GM12864 (cell line): ENCODE data around the gene RNPEP.

Experiments used
- DNase-seq: peaks from one replicate; pipeline ENCODE4 v3.0.0-alpha.2; 2011; ENCODE audit warnings: low read depth
- H3K4me3 ChIP-seq: 2 replicates; pipeline ENCODE4 v1.5.1; 2011; ENCODE audit warnings: mild to moderate bottlenecking, low read depth, low read length, control low read depth
- TF ChIP-seq, protein P1 (sequence below): IDR thresholded peaks from 2 replicates; pipeline ENCODE4 v1.5.1; 2011; ENCODE audit warnings: low read depth, mild to moderate bottlenecking, moderate library complexity, low read length, control low read depth, inconsistent platforms; ENCODE audit errors: missing control alignments

The RNPEP gene

DNA sequence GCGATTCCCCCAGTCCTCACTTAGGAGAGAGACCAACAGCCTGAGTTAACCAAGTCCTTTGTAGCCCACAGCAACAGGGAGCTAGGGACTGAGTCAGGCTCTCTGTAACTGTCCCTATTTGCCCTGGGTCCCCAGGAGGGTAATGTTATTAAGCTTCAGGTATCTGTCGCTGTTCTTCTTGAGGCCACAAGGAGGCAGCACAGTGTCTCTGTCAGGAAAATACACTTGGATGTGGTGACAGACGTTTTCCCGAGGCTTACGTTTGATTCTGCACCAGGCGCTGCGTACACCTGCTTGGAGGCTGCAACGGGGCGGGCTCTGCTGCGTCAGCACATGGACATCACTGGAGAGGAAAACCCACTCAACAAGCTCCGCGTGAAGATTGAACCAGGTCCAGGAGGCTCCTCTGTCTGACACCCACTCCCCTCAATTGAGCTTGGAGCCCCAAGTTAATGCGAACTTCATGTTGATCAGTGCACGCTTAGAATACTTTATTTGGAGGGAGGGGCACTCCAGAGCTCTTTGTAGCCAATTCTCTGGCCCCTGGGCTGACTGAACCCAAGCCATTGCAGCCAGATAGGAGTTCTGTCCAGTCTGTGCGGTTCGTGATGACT, 17.3 kb downstream of the RNPEP start:
- no peak for DNase-seq
- TF ChIP-seq, protein P1, sequence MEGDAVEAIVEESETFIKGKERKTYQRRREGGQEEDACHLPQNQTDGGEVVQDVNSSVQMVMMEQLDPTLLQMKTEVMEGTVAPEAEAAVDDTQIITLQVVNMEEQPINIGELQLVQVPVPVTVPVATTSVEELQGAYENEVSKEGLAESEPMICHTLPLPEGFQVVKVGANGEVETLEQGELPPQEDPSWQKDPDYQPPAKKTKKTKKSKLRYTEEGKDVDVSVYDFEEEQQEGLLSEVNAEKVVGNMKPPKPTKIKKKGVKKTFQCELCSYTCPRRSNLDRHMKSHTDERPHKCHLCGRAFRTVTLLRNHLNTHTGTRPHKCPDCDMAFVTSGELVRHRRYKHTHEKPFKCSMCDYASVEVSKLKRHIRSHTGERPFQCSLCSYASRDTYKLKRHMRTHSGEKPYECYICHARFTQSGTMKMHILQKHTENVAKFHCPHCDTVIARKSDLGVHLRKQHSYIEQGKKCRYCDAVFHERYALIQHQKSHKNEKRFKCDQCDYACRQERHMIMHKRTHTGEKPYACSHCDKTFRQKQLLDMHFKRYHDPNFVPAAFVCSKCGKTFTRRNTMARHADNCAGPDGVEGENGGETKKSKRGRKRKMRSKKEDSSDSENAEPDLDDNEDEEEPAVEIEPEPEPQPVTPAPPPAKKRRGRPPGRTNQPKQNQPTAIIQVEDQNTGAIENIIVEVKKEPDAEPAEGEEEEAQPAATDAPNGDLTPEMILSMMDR = peak; percentile 78

DNA sequence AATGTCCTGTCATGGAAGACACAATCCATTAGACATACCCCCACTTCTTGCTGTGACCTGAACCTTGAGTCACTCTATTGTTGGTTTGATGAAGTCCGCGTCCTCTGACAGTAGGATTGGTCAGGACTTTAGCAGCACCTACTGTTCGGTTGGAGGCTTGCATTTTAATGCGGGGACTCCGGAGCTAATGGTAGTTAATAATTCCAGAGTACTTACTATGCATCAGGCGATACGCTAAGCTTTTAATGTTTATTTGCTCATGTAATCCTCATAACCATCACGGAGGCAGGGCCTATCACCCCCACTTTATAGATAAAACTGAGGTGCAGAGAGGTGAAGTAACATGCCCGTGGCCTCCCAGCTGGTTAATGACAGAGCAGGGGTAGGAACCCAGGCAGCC, 20.1 kb downstream of the RNPEP start:
- TF ChIP-seq, protein P1 = no peak
- no peak overlapping the region for H3K4me3 ChIP-seq
- DNase-seq = no peak

More for the DNA sequence above, 17.3 kb downstream of the RNPEP start:
- H3K4me3 ChIP-seq = no peak overlapping the region

DNA sequence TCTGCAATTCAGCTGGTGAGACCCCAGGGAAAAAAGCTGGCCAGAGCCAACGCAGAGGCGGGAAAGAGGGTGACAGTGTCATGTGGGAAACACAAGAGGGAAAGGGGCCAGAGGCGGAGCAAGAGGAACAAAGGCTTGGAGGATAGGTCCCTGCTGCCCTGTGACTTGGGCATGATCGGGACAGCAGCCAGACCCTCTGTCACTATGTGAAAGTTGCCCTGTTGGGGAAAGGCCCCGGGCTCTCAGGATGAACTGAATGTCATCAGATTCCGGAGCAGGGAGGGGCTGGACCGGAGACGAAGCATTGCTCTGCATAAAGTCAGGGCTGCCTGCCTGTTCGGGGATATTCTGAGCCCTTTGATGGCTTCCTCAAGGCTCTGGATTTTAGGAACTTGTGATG, 22.3 kb downstream of the RNPEP start:
- no peak overlapping the region for H3K4me3 ChIP-seq
- no peak for DNase-seq
- TF ChIP-seq, protein P1 = no peak

DNA sequence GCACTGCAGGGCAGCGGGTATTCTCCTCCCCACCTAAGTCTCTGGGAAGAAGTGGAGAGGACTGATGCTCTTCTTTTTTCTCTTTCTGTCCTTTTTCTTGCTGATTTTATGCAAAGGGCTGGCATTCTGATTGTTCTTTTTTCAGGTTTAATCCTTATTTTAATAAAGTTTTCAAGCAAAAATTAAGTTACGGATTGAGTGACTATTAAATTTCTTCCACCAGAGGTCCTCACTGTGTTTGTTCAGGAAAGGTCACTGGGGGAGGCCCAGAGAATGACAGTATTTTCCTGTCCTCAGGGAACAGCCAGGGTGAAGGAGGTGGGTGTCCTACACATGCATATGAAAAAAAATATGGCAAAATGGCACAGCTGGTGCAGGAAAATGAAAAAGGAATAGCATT, 23.5 kb downstream of the RNPEP start:
- TF ChIP-seq, protein P1 = no peak
- no peak overlapping the region for H3K4me3 ChIP-seq
- DNase-seq = no peak

DNA sequence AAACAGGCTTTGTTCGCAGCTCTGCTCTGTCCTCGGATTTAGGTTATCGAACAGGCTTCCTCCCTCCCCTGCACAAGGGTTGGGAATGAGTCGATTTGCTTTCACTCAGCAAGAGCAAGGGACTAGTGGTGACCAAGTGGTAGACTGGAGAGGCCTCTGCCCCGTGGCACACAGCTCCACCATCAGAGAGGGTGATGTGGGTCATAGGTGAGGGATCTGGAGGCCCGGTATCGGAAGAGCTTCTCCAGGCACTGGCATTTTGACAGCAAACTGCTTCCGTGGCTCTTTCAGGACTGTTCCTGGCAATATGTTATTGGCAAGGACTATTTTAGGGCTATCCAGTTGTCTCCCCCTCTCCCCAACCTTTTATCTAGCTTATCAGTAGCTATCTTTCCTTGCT, 24.9 kb downstream of the RNPEP start:
- DNase-seq = no peak
- TF ChIP-seq, protein P1 = no peak
- H3K4me3 ChIP-seq = no peak overlapping the region

DNA sequence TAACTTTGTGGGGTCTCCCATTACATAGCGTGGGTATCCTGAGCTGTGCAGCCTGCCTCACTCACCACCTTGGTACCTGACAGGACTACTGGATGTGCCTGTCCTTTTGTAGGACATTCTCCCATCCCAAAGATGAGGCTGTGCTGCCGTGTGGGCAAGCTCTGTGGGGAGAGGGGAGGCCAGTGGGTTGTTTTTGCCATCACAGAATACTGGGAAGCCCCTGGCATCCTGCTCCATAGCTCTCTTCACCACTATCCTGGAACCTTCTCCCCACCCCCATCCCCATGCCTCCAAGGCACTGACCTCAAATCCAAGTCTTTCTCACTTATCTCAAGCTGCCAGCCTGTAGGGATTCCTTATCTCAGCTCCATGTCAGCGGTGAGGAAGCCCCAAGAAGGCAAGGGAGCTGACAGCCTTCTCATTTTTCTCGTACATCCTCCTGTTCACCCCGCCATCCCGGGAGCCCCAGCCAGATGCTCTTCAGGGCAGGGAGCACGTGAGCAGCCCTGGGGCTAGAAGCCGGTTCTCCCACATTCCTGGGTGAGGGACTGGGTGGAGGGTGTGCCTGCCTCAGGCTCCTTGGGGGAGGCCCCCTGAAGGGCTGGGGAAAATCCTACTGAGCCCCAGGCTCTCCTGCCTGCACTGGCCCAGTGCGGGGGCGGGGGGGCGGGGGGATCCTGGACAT, 25.5 kb downstream of the RNPEP start:
- no peak overlapping the region for H3K4me3 ChIP-seq
- TF ChIP-seq, protein P1 = no peak
- no peak for DNase-seq
